ENCODE measurements around the gene TEP1. TPM values are rescaled to one million over a fixed set of nuclear protein-coding genes. Genes with fewer than 3 reads are reported as not detected.

The TEP1 gene
- total and polyA plus RNA-seq, 2 of the 13 experiments (the other 11 are each of a cell fraction or from before 2014, with no cell fraction given): 11.0 to 12.8 TPM

GRCh38 chr14:20415782-20416206 lies 2.5 kb upstream of the TEP1 start (continued):
- peak; percentile 51; the same call in 1 of the 2 replicates for TF ChIP-seq HOMEZ (CRISPR knock-in tag; IDR thresholded peaks at IDR 0.05; ENCODE audit: low read depth)
- no peak for TF ChIP-seq HOXA3 (CRISPR knock-in tag; IDR thresholded peaks at IDR 0.05)
- no peak for TF ChIP-seq ZNF547 (CRISPR knock-in tag; IDR thresholded peaks at IDR 0.05)
- TF ChIP-seq, protein P1, sequence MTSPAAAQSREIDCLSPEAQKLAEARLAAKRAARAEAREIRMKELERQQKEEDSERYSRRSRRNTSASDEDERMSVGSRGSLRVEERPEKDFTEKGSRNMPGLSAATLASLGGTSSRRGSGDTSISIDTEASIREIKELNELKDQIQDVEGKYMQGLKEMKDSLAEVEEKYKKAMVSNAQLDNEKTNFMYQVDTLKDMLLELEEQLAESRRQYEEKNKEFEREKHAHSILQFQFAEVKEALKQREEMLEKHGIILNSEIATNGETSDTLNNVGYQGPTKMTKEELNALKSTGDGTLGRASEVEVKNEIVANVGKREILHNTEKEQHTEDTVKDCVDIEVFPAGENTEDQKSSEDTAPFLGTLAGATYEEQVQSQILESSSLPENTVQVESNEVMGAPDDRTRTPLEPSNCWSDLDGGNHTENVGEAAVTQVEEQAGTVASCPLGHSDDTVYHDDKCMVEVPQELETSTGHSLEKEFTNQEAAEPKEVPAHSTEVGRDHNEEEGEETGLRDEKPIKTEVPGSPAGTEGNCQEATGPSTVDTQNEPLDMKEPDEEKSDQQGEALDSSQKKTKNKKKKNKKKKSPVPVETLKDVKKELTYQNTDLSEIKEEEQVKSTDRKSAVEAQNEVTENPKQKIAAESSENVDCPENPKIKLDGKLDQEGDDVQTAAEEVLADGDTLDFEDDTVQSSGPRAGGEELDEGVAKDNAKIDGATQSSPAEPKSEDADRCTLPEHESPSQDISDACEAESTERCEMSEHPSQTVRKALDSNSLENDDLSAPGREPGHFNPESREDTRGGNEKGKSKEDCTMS (CRISPR knock-in tag; conservative IDR thresholded peaks at IDR 0.05): no peak
- TF ChIP-seq GTF2F1 (IDR thresholded peaks at IDR 0.05; ENCODE audit: low read length): no peak
- TF ChIP-seq ZNF724P (CRISPR knock-in tag; IDR thresholded peaks at IDR 0.05; ENCODE audit: borderline replicate concordance): no peak
- TF ChIP-seq, protein P2, sequence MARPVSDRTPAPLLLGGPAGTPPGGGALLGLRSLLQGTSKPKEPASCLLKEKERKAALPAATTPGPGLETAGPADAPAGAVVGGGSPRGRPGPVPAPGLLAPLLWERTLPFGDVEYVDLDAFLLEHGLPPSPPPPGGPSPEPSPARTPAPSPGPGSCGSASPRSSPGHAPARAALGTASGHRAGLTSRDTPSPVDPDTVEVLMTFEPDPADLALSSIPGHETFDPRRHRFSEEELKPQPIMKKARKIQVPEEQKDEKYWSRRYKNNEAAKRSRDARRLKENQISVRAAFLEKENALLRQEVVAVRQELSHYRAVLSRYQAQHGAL (CRISPR knock-in tag; IDR thresholded peaks at IDR 0.05; ENCODE audit: not compliant biosample characterization): no peak
- no peak for TF ChIP-seq SNAPC2 (CRISPR knock-in tag; IDR thresholded peaks at IDR 0.05)
- TF ChIP-seq AHR (CRISPR knock-in tag; IDR thresholded peaks at IDR 0.05): no peak
- TF ChIP-seq ZNF709 (CRISPR knock-in tag; IDR thresholded peaks at IDR 0.05): no peak
- peak; percentile 48 for TF ChIP-seq RXRB (CRISPR knock-in tag; IDR thresholded peaks at IDR 0.05; ENCODE audit: borderline replicate concordance)
- no peak for TF ChIP-seq HINFP (CRISPR knock-in tag; IDR thresholded peaks at IDR 0.05; ENCODE audit: low read depth)
- TF ChIP-seq UBTF (CRISPR knock-in tag; IDR thresholded peaks at IDR 0.05): no peak
- TF ChIP-seq SMC3 (IDR thresholded peaks at IDR 0.05; ENCODE audit: low read length): peak; percentile 53; the same call in 1 of the 2 replicates
- TF ChIP-seq ZNF777 (CRISPR knock-in tag; IDR thresholded peaks at IDR 0.05): no peak
- no peak for TF ChIP-seq ZNF558 (CRISPR knock-in tag; IDR thresholded peaks at IDR 0.05; ENCODE audit: borderline replicate concordance)
- 0 out of 2 replicates have a peak, but pooled peaks have one; percentile 60 for TF ChIP-seq MXD4 (CRISPR knock-in tag; IDR thresholded peaks at IDR 0.05)
- TF ChIP-seq TARDBP (CRISPR knock-in tag; IDR thresholded peaks at IDR 0.05): no peak
- no peak for TF ChIP-seq ATM (IDR thresholded peaks at IDR 0.05; ENCODE audit: borderline replicate concordance)
- no peak; the same call in 1 of the 2 replicates for TF ChIP-seq REPIN1 (CRISPR knock-in tag; IDR thresholded peaks at IDR 0.05; ENCODE audit: borderline replicate concordance, low read depth)
- no peak for TF ChIP-seq NR2F1 (CRISPR knock-in tag; IDR thresholded peaks at IDR 0.05)
- TF ChIP-seq, protein P3, sequence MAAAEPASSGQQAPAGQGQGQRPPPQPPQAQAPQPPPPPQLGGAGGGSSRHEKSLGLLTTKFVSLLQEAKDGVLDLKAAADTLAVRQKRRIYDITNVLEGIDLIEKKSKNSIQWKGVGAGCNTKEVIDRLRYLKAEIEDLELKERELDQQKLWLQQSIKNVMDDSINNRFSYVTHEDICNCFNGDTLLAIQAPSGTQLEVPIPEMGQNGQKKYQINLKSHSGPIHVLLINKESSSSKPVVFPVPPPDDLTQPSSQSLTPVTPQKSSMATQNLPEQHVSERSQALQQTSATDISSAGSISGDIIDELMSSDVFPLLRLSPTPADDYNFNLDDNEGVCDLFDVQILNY (CRISPR knock-in tag; conservative IDR thresholded peaks at IDR 0.05): no peak
